ENCODE data around the gene ROBO4. TPM values are rescaled to one million over a fixed set of nuclear protein-coding genes. Genes with fewer than 3 reads are reported as not detected.

Gene ROBO4
- total and polyA plus RNA-seq, 3 experiments from 2014 or later = not detected

DNA sequence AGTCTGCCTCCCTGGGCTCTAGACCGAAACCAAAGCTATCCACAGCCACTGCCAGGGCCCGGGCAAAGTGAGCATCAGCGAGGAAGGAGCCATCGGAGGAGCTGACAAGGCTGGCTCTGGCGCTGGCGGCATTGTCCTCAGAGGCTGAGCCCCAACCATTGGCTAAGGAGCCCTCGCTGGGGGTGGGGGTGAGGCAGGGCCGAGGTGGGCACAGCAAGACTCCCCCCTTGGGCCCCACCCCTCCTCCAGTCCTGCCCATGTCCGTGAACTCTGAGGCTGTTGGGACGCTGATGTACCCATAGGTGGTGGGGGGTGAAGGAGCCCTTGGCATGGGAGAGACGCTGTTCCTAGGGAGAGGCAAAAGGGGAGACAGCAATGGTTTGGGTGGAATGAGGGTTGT lies 11.2 kb downstream of the ROBO4 start:
- DNase-seq = no peak
- ChIA-PET POLR2A (no interaction called here), CTCF (interaction anchor here (2.2 kb wide), 1 partner anchor 10 kb away, joined by 7 read pairs; no protein-coding TSS in a partner anchor)
- H3K36me3 Mint-ChIP-seq = no peaks in the 10 kb centered on the region
- peaks cover 4 to 30% of the 10 kb centered on the region in 2 donors for H3K27me3 Mint-ChIP-seq
- H3K36me3 ChIP-seq (ENCODE audit: insufficient read depth, low read length) = no peaks in the 10 kb centered on the region
- H3K27ac Mint-ChIP-seq = peak overlapping the region in 1 of 8 donors; percentile 88
- H3K4me1 ChIP-seq (ENCODE audit: insufficient read depth, low read length) = no peaks in the 10 kb centered on the region
- H3K9me3 ChIP-seq (ENCODE audit: low read length) = no peaks in the 10 kb centered on the region
- no peaks in the 10 kb centered on the region for H3K4me1 Mint-ChIP-seq
- H3K9me3 Mint-ChIP-seq = no peaks in the 10 kb centered on the region
- H3K27ac ChIP-seq (ENCODE audit: low read depth, low read length) = no peak overlapping the region
- no peak overlapping the region for H3K4me3 ChIP-seq (ENCODE audit: low read length)
- peaks cover 4% of the 10 kb centered on the region for H3K27me3 ChIP-seq (ENCODE audit: insufficient read depth, low read length, poor library complexity, severe bottlenecking)
- no peak overlapping the region for H3K4me3 Mint-ChIP-seq

- no peak overlapping the region for H3K27ac Mint-ChIP-seq
- H3K36me3 Mint-ChIP-seq = no peaks in the 10 kb centered on the region
- CTCF ChIA-PET = interaction anchor here (0.8 to 1.3 kb wide), 2 partner anchors 9 to 92 kb away, joined by 3 to 5 read pairs; no protein-coding TSS in a partner anchor
- Histone ChIP-seq H3K4me3 (ENCODE audit: low read length) (no peak overlapping the region), H3K4me1 (ENCODE audit: insufficient read depth, low read length) (no peaks in the 10 kb centered on the region), H3K9me3 (ENCODE audit: low read length) (no peaks in the 10 kb centered on the region), H3K36me3 (ENCODE audit: insufficient read depth, low read length) (no peaks in the 10 kb centered on the region), H3K27ac (ENCODE audit: low read depth, low read length) (no peak overlapping the region), H3K27me3 (ENCODE audit: insufficient read depth, low read length, poor library complexity, severe bottlenecking) (peaks cover 4% of the 10 kb centered on the region)
- H3K4me1 Mint-ChIP-seq = no peaks in the 10 kb centered on the region
- H3K27me3 Mint-ChIP-seq = peaks cover 4 to 30% of the 10 kb centered on the region in 2 donors
- H3K9me3 Mint-ChIP-seq = no peaks in the 10 kb centered on the region
- POLR2A ChIA-PET = no interaction called here
- no peak overlapping the region for H3K4me3 Mint-ChIP-seq
- DNase-seq = no peak
These were observed 12.7 kb downstream of the ROBO4 start for GRCh38 chr11:124884869-124885479.

DNA sequence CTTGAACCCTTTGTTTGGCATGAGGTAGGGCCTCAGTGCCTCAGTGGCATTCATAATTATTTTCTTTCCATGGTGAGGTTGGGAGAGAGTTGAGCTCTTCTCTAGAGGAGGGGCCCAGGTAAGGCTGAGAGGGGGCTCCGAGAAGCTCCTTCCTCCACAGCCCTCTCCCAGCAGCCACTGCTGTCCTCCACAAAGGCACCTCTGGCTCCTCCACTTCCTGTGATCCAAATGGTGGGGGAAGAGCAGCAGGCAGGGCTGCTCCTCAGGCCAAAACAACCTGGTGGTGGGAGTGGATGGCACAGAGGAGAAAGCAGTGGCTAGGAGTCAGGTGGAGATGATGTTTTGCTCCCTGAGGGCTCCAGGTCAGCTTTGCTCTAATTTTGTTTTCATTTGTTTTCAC lies 13.3 kb downstream of the ROBO4 start:
- no peaks in the 10 kb centered on the region for H3K4me1 ChIP-seq (ENCODE audit: insufficient read depth, low read length)
- peaks cover 4 to 30% of the 10 kb centered on the region in 2 donors for H3K27me3 Mint-ChIP-seq
- POLR2A ChIA-PET = no interaction called here
- no peaks in the 10 kb centered on the region for H3K9me3 ChIP-seq (ENCODE audit: low read length)
- no peak overlapping the region for H3K4me3 Mint-ChIP-seq
- H3K36me3 Mint-ChIP-seq = no peaks in the 10 kb centered on the region
- H3K27me3 ChIP-seq (ENCODE audit: insufficient read depth, low read length, poor library complexity, severe bottlenecking) = peaks cover 4% of the 10 kb centered on the region
- CTCF ChIA-PET = interaction anchor here (1.3 kb wide), 1 partner anchor 8 kb away, joined by 5 read pairs; no protein-coding TSS in a partner anchor
- no peaks in the 10 kb centered on the region for H3K36me3 ChIP-seq (ENCODE audit: insufficient read depth, low read length)
- H3K27ac Mint-ChIP-seq = peak overlapping the region in 1 of 8 donors; percentile 79
- no peak overlapping the region for H3K4me3 ChIP-seq (ENCODE audit: low read length)
- H3K4me1 Mint-ChIP-seq = no peaks in the 10 kb centered on the region
- H3K27ac ChIP-seq (ENCODE audit: low read depth, low read length) = no peak overlapping the region
- no peak for DNase-seq
- H3K9me3 Mint-ChIP-seq = no peaks in the 10 kb centered on the region

DNA sequence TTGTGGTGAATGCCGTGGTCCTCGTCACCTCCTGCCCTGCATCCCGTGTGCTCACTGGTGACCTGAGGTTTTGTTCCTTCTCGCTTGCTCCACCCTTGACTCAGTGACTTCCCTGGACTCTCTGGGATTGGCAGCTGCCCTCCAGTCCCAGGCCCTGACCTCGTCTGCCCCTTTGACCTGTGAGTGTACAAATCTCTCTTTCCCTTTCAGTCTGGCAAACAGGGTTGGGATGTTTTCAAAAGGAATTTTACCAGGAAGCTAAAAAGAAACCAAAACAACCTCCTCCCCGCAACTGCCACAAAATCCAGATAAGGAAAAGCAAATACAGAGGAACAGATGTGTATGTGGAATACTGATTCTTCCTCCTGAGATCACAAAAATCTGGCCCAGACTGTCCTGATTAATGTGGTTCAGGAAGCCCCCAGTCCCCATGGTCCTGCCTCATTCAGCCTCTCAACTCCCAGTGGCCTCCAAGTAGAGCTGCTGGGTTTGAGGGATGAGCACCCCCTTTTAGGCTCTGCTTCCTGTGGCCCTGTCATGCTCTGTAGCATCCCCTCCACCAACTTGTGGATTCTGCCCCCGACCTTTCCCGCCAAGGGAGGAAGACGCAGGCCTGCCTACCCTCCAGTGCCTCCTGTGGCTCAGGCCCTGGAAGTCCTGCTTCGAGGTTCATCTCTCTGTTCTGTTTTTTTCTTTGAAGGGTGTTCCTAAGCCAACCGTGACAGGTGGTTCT lies 15.2 kb downstream of the ROBO4 start:
- POLR2A ChIA-PET = no interaction called here
- Histone ChIP-seq H3K4me1 (ENCODE audit: insufficient read depth, low read length) (no peaks in the 10 kb centered on the region), H3K9me3 (ENCODE audit: low read length) (no peaks in the 10 kb centered on the region), H3K27me3 (ENCODE audit: insufficient read depth, low read length, poor library complexity, severe bottlenecking) (peaks cover 4% of the 10 kb centered on the region), H3K27ac (ENCODE audit: low read depth, low read length) (no peak overlapping the region), H3K4me3 (ENCODE audit: low read length) (no peak overlapping the region), H3K36me3 (ENCODE audit: insufficient read depth, low read length) (no peaks in the 10 kb centered on the region)
- H3K4me3 Mint-ChIP-seq = peak overlapping the region in 1 of 7 donors; percentile 15
- no peaks in the 10 kb centered on the region for H3K9me3 Mint-ChIP-seq
- no peaks in the 10 kb centered on the region for H3K36me3 Mint-ChIP-seq
- no peak overlapping the region for H3K27ac Mint-ChIP-seq
- H3K4me1 Mint-ChIP-seq = peaks cover 2 to 11% (median 7%) of the 10 kb centered on the region in 3 donors
- peak in 1 of 5 donors; percentile 8 for DNase-seq
- CTCF ChIA-PET = no interaction called here
- peaks cover 4 to 20% of the 10 kb centered on the region in 2 donors for H3K27me3 Mint-ChIP-seq

DNA sequence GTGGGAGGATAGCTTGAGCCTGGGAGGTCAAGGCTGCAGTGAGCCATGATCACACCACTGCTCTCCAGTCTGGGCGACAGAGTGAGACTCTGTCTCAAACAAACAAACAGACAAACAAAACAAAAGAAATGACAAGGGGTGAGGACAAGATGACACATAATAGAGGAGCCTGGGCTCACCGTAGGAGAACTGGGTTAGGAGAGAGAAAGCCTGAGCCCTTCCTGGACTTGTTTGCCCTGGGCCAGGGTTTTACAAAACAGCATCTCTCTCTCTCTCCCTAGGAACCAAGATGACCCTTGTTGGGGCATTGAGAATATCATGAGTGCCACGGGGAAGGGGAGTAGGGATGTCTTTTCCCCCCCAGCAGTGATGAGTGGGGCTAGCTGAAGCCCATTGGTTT lies 16.7 kb downstream of the ROBO4 start:
- Histone ChIP-seq H3K27me3 (ENCODE audit: insufficient read depth, low read length, poor library complexity, severe bottlenecking) (peaks cover 4% of the 10 kb centered on the region), H3K27ac (ENCODE audit: low read depth, low read length) (no peak overlapping the region), H3K4me3 (ENCODE audit: low read length) (no peak overlapping the region), H3K36me3 (ENCODE audit: insufficient read depth, low read length) (no peaks in the 10 kb centered on the region), H3K9me3 (ENCODE audit: low read length) (no peaks in the 10 kb centered on the region), H3K4me1 (ENCODE audit: insufficient read depth, low read length) (peaks cover 10% of the 10 kb centered on the region)
- Mint-ChIP-seq H3K4me1 (peaks cover 11 to 21% (median 20%) of the 10 kb centered on the region in 3 donors), H3K9me3 (no peaks in the 10 kb centered on the region), H3K4me3 (no peak overlapping the region), H3K27me3 (peaks cover 3 to 6% of the 10 kb centered on the region in 2 donors), H3K36me3 (peaks cover 0 to 2% (median 0%) of the 10 kb centered on the region in 3 donors), H3K27ac (peak overlapping the region in 1 of 8 donors; percentile 61)
- DNase-seq = peak in 1 of 5 donors; percentile 1
- POLR2A ChIA-PET = no interaction called here
- CTCF ChIA-PET = no interaction called here

DNA sequence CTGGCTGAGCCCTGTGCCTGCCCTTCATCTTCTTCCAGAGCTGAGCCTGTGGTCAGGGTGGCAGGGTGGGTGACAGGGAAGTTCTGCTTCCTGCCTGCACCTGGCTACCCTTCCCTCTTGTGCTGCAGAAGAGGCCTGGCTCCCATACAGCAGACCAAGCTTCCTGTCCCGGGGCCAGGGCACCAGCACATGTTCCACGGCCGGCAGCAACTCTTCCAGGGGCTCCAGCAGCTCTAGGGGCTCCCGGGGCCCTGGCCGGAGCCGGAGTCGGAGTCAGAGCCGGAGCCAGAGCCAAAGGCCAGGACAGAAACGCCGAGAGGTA lies 17.4 kb downstream of the ROBO4 start:
- POLR2A ChIA-PET = no interaction called here
- Mint-ChIP-seq H3K27ac (no peak overlapping the region), H3K36me3 (peaks cover 0 to 2% (median 0%) of the 10 kb centered on the region in 3 donors), H3K4me1 (peaks cover 14 to 26% (median 21%) of the 10 kb centered on the region in 3 donors), H3K4me3 (no peak overlapping the region), H3K27me3 (peaks cover 8 to 9% of the 10 kb centered on the region in 2 donors), H3K9me3 (no peaks in the 10 kb centered on the region)
- Histone ChIP-seq H3K36me3 (ENCODE audit: insufficient read depth, low read length) (no peaks in the 10 kb centered on the region), H3K27me3 (ENCODE audit: insufficient read depth, low read length, poor library complexity, severe bottlenecking) (peaks cover 4% of the 10 kb centered on the region), H3K4me1 (ENCODE audit: insufficient read depth, low read length) (peaks cover 16% of the 10 kb centered on the region), H3K27ac (ENCODE audit: low read depth, low read length) (no peak overlapping the region), H3K4me3 (ENCODE audit: low read length) (no peak overlapping the region), H3K9me3 (ENCODE audit: low read length) (no peaks in the 10 kb centered on the region)
- DNase-seq = peak in 1 of 5 donors; percentile 14
- CTCF ChIA-PET = interaction anchor here (0.8 to 0.9 kb wide), 2 partner anchors 14 to 74 kb away, joined by 3 read pairs; partner anchors contain the start of gene CCDC15

DNA sequence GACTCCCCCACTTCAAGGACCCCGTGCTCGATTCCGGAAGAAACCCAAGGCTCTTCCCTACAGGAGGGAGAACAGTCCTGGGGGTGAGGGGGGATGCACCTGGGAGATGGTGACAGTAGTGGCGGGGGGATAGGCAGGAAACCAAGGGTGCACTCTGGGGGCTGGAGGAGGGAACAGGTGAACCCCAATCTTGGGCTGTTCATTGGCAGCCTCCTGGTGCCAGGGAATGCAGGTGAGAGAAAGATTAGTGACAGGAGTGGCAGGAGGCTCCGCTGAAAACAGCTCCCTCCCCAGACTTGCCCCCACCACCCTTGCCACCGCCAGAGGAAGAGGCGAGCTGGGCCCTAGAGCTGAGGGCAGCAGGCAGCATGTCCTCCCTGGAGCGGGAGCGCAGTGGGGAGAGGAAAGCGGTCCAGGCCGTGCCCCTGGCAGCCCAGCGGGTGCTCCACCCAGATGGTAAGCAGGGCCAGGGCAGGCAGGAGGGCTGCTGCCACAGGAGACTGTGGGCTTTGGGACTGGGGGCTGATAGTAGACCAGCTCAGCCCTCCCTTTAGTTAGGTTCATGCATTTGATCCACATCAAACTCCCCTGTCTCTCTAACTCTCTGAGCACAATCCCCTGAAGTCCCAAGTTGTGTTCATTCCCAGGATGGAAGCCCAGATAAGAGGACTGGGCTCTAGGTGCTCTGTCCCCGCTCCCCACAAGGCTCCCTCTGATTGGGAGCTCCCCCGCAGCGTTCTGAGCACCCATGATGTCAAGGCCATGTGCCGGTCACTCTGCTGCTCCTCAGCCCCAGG lies 18.0 kb downstream of the ROBO4 start:
- ChIA-PET POLR2A (no interaction called here), CTCF (interaction anchor here (0.8 to 0.9 kb wide), 2 partner anchors 14 to 74 kb away, joined by 3 read pairs; partner anchors contain the start of gene CCDC15)
- peak overlapping the region in 1 of 7 donors; percentile 22 for H3K4me3 Mint-ChIP-seq
- Histone ChIP-seq H3K27me3 (ENCODE audit: insufficient read depth, low read length, poor library complexity, severe bottlenecking) (peaks cover 3% of the 10 kb centered on the region), H3K27ac (ENCODE audit: low read depth, low read length) (no peak overlapping the region), H3K36me3 (ENCODE audit: insufficient read depth, low read length) (no peaks in the 10 kb centered on the region), H3K4me1 (ENCODE audit: insufficient read depth, low read length) (peaks cover 16% of the 10 kb centered on the region), H3K9me3 (ENCODE audit: low read length) (no peaks in the 10 kb centered on the region), H3K4me3 (ENCODE audit: low read length) (no peak overlapping the region)
- peak in 1 of 5 donors; percentile 25 for DNase-seq
- peaks cover 14 to 26% (median 21%) of the 10 kb centered on the region in 3 donors for H3K4me1 Mint-ChIP-seq
- peaks cover 8 to 9% of the 10 kb centered on the region in 2 donors for H3K27me3 Mint-ChIP-seq
- H3K27ac Mint-ChIP-seq = peak overlapping the region in 1 of 8 donors; percentile 4
- no peaks in the 10 kb centered on the region for H3K9me3 Mint-ChIP-seq
- peaks cover 0 to 2% (median 0%) of the 10 kb centered on the region in 3 donors for H3K36me3 Mint-ChIP-seq
